Stimulated activated CD8-positive, alpha-beta memory T cell treated with anti-CD3 and anti-CD28 coated beads, Interleukin-15, amount 100 ng/mL, for 48 hours (primary cell): ENCODE data around the gene PHACTR1.
"Not testable (repeated sequence)": the region's sequence is repeated elsewhere in the genome, so short reads cannot be mapped to it uniquely, and the experiment has no call there.

Experiments
- DNase-seq, 2 donors: peaks; one replicate each; pipeline ENCODE4 v3.0.0-alpha.2; 2020; ENCODE audit warnings: low read depth in 2 of 2

Gene PHACTR1

DNA sequence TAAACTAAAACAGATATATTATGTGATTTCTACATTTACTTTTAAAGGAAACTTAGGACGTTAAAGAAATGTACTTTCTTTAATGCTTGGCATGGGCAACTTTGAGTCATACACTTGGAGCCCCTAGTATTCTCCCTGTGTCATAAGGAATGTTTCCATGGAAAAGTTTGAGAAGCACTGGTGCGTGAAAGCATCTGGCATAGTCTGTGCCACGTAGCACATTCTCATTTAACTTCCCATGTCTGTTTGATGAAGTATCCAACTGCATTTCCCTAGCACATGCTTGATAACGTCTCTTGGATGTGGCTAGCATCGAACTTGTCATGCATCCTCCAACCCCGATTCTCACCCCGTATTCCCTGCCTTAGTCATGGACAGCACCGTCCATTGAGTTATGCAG, 439.8 kb downstream of the PHACTR1 start:
- no peak for DNase-seq

- no peak for DNase-seq
Measured at GRCh38 chr6:13157293-13157692, 440.7 kb downstream of the PHACTR1 start.

- DNase-seq, result no peak
Measured at GRCh38 chr6:13159300-13159699, 442.7 kb downstream of the PHACTR1 start.

GRCh38 chr6:13159822-13160221, 443.3 kb downstream of the PHACTR1 start:
- not testable (repeated sequence) for DNase-seq

DNA sequence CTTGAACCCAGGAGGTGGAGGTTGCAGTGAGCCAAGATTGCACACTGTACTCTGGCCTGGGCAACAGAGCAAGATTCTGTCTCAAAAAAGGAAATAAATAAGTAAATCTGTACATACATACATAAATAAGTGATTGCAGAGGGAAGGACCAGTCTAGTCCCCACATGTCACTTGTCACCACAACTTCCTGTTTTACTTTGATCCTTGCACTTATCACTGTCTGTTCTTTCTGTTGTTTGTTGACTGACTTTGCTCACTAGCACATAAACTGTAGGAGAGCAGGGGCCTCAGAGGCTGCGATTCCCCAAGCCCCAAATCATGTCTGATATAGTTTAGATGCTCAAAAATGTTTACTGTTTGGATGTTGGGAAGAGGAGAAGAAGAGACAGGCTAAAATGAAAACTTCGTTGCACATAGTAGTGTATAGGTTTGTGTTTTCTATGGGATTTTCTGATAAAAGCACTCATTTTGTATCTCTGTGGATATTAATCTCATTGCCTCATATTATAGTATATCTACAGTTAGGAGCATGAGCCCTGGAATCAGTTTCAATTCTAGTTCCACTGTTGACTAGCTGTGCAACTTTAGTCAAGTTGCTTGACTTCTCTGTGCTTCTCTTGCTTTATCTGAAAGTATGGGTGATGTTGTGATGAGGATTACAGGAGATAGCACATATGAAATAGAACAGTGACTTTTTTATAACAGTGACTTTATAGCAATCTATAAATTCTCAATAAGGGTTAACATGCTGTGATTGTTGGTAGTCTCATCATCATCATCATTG, 446.8 kb downstream of the PHACTR1 start:
- DNase-seq, result no peak

DNA sequence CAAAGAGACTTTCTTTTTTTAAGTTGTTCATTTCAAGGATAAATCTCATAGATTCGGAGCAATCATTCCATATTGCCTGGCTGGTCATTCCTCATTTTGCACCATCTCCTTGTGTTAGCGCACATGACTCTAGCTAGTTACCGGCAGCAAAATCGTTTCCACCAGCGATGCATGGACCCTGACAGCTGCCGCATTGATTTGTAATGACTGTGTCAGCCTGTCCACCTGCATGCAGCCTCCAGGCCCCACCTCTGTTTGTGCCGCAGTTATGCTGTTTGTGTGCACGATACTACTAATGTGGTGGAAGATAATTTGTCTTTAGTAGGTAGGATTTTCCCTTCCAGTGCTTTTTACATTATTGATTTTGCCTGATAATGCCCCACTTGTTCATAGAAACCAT, 447.7 kb downstream of the PHACTR1 start:
- DNase-seq, result no peak

DNA sequence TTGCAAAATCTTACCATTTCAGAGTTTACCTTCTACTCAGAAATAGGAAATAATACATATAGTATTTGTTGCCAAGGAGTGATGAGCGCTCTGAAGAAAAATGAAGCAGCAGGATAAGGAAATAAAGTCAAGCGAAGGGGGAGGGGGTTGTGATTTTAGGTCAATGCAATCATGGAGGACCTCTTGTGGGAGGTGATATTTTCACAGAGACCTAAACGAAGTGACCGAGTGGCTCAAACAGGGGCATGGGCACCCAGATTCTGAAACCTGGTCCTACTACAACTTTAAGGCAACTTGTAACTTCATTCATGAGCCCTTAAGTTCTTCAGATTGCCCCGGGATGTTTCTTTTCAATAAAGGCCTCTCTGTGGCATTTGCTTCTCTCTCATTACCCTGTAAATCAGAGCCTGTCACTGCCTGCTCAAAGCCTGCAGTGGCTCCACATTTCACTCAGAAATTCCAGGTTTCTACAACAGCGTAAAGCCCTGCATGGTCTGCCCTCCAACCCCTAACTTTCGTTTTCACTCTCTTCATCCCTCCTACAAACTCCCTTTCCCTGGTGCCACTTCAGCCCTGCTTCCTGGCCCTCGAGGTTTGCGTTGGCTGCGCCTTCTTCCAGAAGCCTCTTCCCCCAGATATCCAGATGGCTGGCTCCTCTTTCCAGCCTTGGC, 449.1 kb downstream of the PHACTR1 start:
- no peak for DNase-seq

DNA sequence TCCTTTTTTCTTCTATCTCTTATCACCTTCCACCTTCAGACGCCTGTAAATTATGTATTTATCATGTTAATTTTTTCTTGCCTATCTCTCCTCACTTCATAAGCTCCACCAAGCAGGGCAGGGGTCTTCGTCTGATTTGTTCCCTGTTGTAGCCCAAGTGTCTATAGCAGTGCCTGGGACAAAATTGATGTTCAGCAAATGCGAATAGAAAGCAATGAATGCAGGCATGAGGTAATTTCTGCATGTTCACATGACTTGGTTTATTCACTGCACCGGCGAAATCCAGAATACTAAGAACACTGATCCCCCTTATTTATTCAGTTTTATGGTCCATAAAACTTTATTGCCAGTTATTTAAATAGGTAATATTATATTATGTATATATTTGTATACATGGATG, 449.7 kb downstream of the PHACTR1 start:
- no peak for DNase-seq

DNA sequence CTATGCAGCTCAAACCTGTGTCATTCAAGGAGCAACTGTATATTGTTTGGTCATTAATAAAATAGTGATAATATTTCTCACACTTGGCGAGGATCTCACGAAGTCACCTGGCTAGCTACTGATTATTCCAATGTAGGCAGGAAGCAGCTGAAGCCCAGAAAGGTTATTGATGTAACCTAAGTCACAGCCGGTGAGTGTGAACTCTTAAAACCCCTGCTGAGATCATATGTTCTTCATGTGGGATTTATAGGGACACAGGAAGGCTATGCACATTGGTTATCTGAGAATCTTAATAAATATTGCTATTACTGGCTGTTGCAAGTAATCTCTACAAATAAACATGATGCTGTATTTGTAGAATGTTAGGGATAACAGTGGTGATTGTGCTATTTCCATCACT, 450.3 kb downstream of the PHACTR1 start:
- no peak for DNase-seq

- no peak for DNase-seq
Measured at GRCh38 chr6:13172291-13172690, 455.7 kb downstream of the PHACTR1 start.

GRCh38 chr6:13175087-13175486, 458.5 kb downstream of the PHACTR1 start:
- no peak for DNase-seq

DNA sequence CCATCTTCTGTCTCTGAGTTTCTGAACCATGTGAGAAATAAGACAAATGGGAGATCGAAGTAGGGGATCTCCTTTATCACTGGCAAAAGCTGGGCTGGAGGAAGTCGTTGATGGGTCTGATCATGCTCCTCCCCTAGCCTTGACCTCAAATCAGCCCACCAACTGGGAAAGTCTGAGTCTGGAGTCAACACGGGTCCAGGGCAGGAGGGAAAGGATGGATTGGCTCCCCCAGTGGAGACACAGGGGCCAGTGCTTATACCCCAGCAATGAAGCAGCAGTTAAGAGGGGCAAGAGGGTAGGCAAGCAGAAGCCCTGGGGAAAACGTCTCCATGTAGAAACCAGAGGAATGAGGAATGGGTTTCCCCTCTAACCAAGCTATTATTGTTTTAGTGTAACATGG, 459.2 kb downstream of the PHACTR1 start:
- DNase-seq, result no peak

DNA sequence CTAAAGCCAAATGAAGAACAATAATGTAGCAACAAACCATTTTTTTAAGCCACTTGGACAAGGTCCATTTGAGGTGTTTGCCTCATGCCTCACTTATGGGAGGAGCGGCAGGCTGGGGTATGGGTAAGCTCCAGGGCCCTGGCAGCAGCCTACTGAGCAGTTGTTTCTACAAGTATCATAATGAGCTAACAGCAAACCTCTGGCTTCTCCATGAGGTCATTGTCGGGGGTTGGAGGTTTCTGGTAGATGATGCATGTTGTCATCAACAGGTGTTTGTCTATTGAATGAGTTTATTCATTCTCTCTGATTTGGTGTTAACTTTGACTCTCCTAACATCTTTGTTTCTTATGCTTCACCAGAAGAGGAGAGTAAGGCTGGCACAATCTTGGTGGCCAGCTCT, 461.1 kb downstream of the PHACTR1 start:
- DNase-seq, result no peak

DNA sequence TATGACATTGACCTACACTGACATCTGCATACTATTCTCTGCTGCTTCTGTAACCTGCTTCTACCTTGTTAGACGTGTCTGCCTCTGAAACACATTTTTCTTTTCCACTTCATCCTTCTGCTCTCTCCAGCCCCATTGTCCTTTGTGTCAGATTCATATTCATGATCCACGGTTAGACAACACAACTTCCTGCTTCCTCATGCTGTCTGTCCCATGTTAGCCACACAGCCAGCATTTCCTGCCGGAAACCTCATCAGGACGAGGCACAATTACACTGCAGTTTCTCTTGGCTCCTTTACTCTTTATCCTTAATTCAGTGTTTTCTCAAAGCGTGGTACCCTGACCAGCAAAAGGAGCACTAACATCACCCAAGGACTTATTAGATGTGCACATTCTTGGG, 461.5 kb downstream of the PHACTR1 start:
- no peak for DNase-seq

GRCh38 chr6:13180538-13180937, 464.0 kb downstream of the PHACTR1 start:
- no peak for DNase-seq

DNA sequence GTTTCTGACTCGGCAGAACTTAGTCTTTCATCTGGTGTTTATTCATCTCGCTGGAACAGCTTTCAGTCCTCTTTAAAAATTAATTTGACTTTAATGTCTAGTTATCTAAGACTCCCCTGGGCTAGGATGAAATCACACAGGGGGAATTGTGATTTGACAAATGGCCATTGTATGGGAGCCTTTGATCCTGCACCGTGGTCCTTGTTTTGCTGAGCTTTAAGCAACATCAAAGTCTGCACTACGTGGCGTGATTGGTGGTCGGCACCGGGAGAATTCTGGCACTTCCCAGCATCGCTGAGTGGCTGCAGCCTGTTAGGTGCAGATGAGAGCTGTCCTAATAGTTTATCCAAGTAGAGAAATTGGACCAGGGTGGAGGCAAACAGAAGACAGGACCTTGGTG, 464.8 kb downstream of the PHACTR1 start:
- no peak for DNase-seq

- DNase-seq, result no peak
Measured at GRCh38 chr6:13183415-13184088, 467.0 kb downstream of the PHACTR1 start.

DNA sequence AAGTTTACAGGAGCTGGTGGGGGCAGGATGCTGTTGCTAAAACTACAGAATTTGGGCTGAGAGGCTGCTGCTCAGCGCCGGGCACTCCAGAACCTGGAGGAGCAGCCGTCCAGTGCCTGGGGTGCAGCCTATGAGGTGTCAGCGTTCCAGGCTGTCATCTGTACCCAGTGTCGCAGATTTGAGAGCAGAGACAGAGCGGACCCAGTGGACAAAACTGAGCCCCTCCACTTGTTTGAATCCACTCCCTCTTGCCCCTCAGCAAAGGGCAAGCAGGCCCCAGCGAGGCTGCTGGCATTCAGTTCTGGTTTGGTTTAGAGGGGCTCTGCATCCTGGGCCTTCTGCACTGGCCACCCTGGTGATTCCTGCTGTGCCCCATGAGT, 467.5 kb downstream of the PHACTR1 start:
- no peak for DNase-seq

DNA sequence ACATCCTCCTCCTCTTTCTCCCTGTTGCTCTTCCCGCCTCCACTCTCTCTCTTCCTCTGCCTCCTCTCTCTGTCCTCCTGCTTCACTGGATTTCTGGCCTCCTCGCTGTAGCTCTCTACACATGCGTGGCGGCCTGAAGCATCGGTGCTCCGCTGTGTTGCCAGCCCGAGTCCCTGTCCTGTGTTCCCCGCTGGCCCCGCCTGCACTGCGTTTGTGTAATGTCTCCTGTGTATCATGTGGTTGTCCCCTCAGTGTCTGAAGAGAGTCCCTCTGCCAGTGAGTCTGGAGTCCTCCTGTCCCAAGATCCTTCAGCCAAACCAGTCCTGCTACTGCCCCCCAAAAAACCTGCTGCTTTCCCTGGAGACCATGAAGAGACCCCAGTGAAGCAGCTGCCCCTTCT, 468.0 kb downstream of the PHACTR1 start:
- no peak for DNase-seq

- no peak for DNase-seq
Measured at GRCh38 chr6:13186861-13187260, 470.3 kb downstream of the PHACTR1 start.

GRCh38 chr6:13187692-13188091, 471.1 kb downstream of the PHACTR1 start:
- no peak for DNase-seq

- DNase-seq, result no peak
Measured at GRCh38 chr6:13188306-13188705, 471.7 kb downstream of the PHACTR1 start.

DNA sequence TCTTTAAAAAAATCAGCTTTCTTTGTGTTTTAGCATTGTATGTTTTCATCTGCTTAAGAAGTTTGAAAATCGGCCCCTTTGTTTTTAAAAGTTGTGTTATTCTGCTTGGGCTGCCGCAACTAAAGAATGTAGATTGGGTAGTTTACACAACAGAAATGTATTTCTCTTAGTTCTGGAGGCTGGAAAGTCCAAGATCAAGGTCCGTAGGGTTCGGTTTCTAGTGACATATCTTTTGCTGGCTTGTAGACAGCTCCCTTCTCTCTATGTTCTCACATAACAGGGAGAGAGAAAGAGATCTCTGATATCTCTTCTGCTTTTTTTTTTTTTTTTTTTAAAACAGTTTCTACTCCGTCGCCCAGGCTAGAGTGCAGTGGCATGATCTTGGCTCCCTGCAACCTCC, 473.1 kb downstream of the PHACTR1 start:
- DNase-seq, result no peak
